H9 (cell line): Measurements from ENCODE around the gene NLRP4. TPM values are rescaled to one million over a fixed set of nuclear protein-coding genes. Genes with fewer than 3 reads are reported as not detected.

ENCODE experiments used
- DNase-seq: peaks from one replicate; pipeline ENCODE4 v3.0.0-alpha.2; 2017
- H2AFZ ChIP-seq: one replicate; pipeline ENCODE4 v1.6.1; 2013; ENCODE audit warnings: mild to moderate bottlenecking, low read length, control low read depth, moderate library complexity
- H2AK5ac ChIP-seq: 2 replicates; pipeline ENCODE4 v1.6.1; 2013; ENCODE audit warnings: low read length, control low read depth, mixed read lengths; ENCODE audit not compliant: insufficient read length
- H2BK120ac ChIP-seq: one replicate; pipeline ENCODE4 v1.6.1; 2013; ENCODE audit warnings: low read depth, mild to moderate bottlenecking, low read length, control low read depth, inconsistent platforms; ENCODE audit not compliant: poor library complexity, severe bottlenecking
- H2BK12ac ChIP-seq: 2 replicates; pipeline ENCODE4 v1.6.1; 2013; ENCODE audit warnings: low read length, control low read depth, mixed read lengths, low read depth; ENCODE audit not compliant: insufficient read length
- H2BK15ac ChIP-seq: 2 replicates; pipeline ENCODE4 v1.6.1; 2013; ENCODE audit warnings: low read depth, low read length, control low read depth
- H2BK20ac ChIP-seq: one replicate; pipeline ENCODE4 v1.6.1; 2013; ENCODE audit warnings: low read depth, mild to moderate bottlenecking, low read length, control low read depth, inconsistent platforms; ENCODE audit not compliant: poor library complexity, severe bottlenecking
- H2BK5ac ChIP-seq: 2 replicates; pipeline ENCODE4 v1.6.1; 2013; ENCODE audit warnings: low read length, control low read depth, mixed read lengths; ENCODE audit not compliant: insufficient read length
- H3K14ac ChIP-seq: 2 replicates; pipeline ENCODE4 v1.6.1; 2013; ENCODE audit warnings: low read length, control low read depth; ENCODE audit not compliant: insufficient read depth
- H3K18ac ChIP-seq: 2 replicates; pipeline ENCODE4 v1.6.1; 2013; ENCODE audit warnings: low read depth, mild to moderate bottlenecking, mixed read lengths, low read length, control low read depth; ENCODE audit not compliant: insufficient read length
- H3K23ac ChIP-seq: 2 replicates; pipeline ENCODE4 v1.6.1; 2013; ENCODE audit warnings: low read length, control low read depth, mixed read lengths, low read depth; ENCODE audit not compliant: insufficient read length
- H3K23me2 ChIP-seq: 2 replicates; pipeline ENCODE4 v1.6.1; 2013; ENCODE audit warnings: low read depth, mild to moderate bottlenecking, mixed read lengths, low read length, control low read depth; ENCODE audit not compliant: insufficient read length, poor library complexity, severe bottlenecking
- H3K27ac ChIP-seq: 2 replicates; pipeline ENCODE4 v1.5.1; 2013; ENCODE audit warnings: low read length, control low read depth, mixed read lengths, low read depth; ENCODE audit not compliant: insufficient read length
- H3K27me3 ChIP-seq: 2 replicates; pipeline ENCODE4 v1.6.1; 2013; ENCODE audit warnings: low read length, control low read depth, inconsistent platforms; ENCODE audit not compliant: insufficient read depth
- H3K4ac ChIP-seq: 2 replicates; pipeline ENCODE4 v1.6.1; 2013; ENCODE audit warnings: low read depth, mild to moderate bottlenecking, control low read depth, inconsistent platforms, low read length, moderate library complexity
- H3K4me1 ChIP-seq: 2 replicates; pipeline ENCODE4 v1.6.1; 2013; ENCODE audit warnings: low read length, control low read depth, inconsistent platforms; ENCODE audit not compliant: insufficient read depth
- H3K4me2 ChIP-seq: 2 replicates; pipeline ENCODE4 v1.6.1; 2013; ENCODE audit warnings: low read length, control low read depth, mixed read lengths; ENCODE audit not compliant: insufficient read length, insufficient read depth
- H3K56ac ChIP-seq: 2 replicates; pipeline ENCODE4 v1.6.1; 2013; ENCODE audit warnings: low read depth, mild to moderate bottlenecking, mixed read lengths, low read length, control low read depth; ENCODE audit not compliant: insufficient read length
- H3K79me1 ChIP-seq: 2 replicates; pipeline ENCODE4 v1.6.1; 2013; ENCODE audit warnings: low read depth, mild to moderate bottlenecking, moderate library complexity, low read length, control low read depth, inconsistent platforms; ENCODE audit not compliant: insufficient read depth, poor library complexity, severe bottlenecking
- H3K79me2 ChIP-seq: 2 replicates; pipeline ENCODE4 v1.6.1; 2013; ENCODE audit warnings: low read length, control low read depth, inconsistent platforms; ENCODE audit not compliant: insufficient read depth
- H3K9ac ChIP-seq: 2 replicates; pipeline ENCODE4 v1.6.1; 2013; ENCODE audit warnings: low read length, control low read depth, mixed read lengths; ENCODE audit not compliant: insufficient read length; ENCODE audit errors: extremely low read depth
- H3K9me3 ChIP-seq: one replicate; pipeline ENCODE4 v1.6.1; 2013; ENCODE audit warnings: low read depth, low read length, inconsistent platforms; ENCODE audit not compliant: control insufficient read depth
- H3T11ph ChIP-seq: one replicate; pipeline ENCODE4 v1.6.1; 2013; ENCODE audit warnings: mild to moderate bottlenecking, low read length, control low read depth, inconsistent platforms
- H4K20me1 ChIP-seq: one replicate; pipeline ENCODE4 v1.6.1; 2013; ENCODE audit not compliant: control insufficient read depth, insufficient read length, insufficient read depth
- H4K5ac ChIP-seq: 2 replicates; pipeline ENCODE4 v1.6.1; 2013; ENCODE audit warnings: low read depth, mild to moderate bottlenecking, mixed read lengths, low read length, control low read depth; ENCODE audit not compliant: insufficient read length
- H4K8ac ChIP-seq: replicated peaks from 2 replicates; pipeline ENCODE4 v1.6.1; 2013; ENCODE audit warnings: low read length, control low read depth, mixed read lengths, low read depth; ENCODE audit not compliant: insufficient read length
- H4K91ac ChIP-seq: 2 replicates; pipeline ENCODE4 v1.6.1; 2013; ENCODE audit warnings: low read depth, mild to moderate bottlenecking, moderate library complexity, mixed read lengths, low read length, control low read depth; ENCODE audit not compliant: insufficient read length
- H3K27ac Mint-ChIP-seq, 3 experiments: 2 replicates in 2 of 3; 3 replicates in 1 of 3; pipeline ENCODE4 v1.8.0; 2020 to 2021; ENCODE audit warnings: mixed read lengths in 3 of 3, mild to moderate bottlenecking in 1 of 3, moderate library complexity in 1 of 3
- H3K27me3 Mint-ChIP-seq: 2 replicates; pipeline ENCODE4 v1.8.0; 2021; ENCODE audit warnings: low read depth, mild to moderate bottlenecking, moderate library complexity, mixed read lengths
- H3K36me3 Mint-ChIP-seq, 3 experiments: 2 replicates in 2 of 3; 3 replicates in 1 of 3; pipeline ENCODE4 v1.8.0; 2020 to 2021; ENCODE audit warnings: low read depth in 3 of 3, mixed read lengths in 3 of 3; ENCODE audit not compliant: insufficient read depth in 1 of 3
- H3K4me1 Mint-ChIP-seq, 2 experiments: 2 replicates each; pipeline ENCODE4 v1.8.0; 2020; ENCODE audit warnings: mixed read lengths in 2 of 2
- H3K4me3 Mint-ChIP-seq, 2 experiments: 2 replicates in 1 of 2; 3 replicates in 1 of 2; pipeline ENCODE4 v1.8.0; 2020 to 2021; ENCODE audit warnings: mild to moderate bottlenecking in 2 of 2, mixed read lengths in 2 of 2, moderate library complexity in 1 of 2
- H3K9me3 Mint-ChIP-seq, 2 experiments: 2 replicates in 1 of 2; 3 replicates in 1 of 2; pipeline ENCODE4 v1.8.0; 2020; ENCODE audit warnings: mild to moderate bottlenecking in 2 of 2, mixed read lengths in 2 of 2, moderate library complexity in 1 of 2
- WGBS: extraction: QIAGEN DNeasy Blood & Tissue Kit; methylation state at CpG from one replicate; pipeline ENCODE4 v1.1.7; 2013; ENCODE audit warnings: missing lambda C conversion rate, low lambda C conversion rate, mixed read lengths; ENCODE audit not compliant: insufficient read length; ENCODE audit errors: extremely low coverage; 5-methylcytosine and 5-hydroxymethylcytosine counted together
- long read RNA-seq: library from polyadenylated mRNA; unstranded; transcript quantifications from one replicate; pipeline ENCODE4 v2.0.0, GENCODE V29; 2020
- total RNA-seq: library from RNA; stranded (reverse); gene quantifications from 2 replicates; pipeline ENCODE4 v1.2.1, GENCODE V29; 2021
- TF ChIP-seq, protein P1 (sequence below): fragments of 200-600 bp; sonication (generic); conservative IDR thresholded peaks from 3 replicates; pipeline ENCODE4 v1.8.0; 2021; ENCODE audit warnings: antibody characterized with exemption, mild to moderate bottlenecking

Gene NLRP4, protein sequence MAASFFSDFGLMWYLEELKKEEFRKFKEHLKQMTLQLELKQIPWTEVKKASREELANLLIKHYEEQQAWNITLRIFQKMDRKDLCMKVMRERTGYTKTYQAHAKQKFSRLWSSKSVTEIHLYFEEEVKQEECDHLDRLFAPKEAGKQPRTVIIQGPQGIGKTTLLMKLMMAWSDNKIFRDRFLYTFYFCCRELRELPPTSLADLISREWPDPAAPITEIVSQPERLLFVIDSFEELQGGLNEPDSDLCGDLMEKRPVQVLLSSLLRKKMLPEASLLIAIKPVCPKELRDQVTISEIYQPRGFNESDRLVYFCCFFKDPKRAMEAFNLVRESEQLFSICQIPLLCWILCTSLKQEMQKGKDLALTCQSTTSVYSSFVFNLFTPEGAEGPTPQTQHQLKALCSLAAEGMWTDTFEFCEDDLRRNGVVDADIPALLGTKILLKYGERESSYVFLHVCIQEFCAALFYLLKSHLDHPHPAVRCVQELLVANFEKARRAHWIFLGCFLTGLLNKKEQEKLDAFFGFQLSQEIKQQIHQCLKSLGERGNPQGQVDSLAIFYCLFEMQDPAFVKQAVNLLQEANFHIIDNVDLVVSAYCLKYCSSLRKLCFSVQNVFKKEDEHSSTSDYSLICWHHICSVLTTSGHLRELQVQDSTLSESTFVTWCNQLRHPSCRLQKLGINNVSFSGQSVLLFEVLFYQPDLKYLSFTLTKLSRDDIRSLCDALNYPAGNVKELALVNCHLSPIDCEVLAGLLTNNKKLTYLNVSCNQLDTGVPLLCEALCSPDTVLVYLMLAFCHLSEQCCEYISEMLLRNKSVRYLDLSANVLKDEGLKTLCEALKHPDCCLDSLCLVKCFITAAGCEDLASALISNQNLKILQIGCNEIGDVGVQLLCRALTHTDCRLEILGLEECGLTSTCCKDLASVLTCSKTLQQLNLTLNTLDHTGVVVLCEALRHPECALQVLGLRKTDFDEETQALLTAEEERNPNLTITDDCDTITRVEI
- total RNA-seq = not detected in 2 replicates
- long read RNA-seq = 0 reads

DNA sequence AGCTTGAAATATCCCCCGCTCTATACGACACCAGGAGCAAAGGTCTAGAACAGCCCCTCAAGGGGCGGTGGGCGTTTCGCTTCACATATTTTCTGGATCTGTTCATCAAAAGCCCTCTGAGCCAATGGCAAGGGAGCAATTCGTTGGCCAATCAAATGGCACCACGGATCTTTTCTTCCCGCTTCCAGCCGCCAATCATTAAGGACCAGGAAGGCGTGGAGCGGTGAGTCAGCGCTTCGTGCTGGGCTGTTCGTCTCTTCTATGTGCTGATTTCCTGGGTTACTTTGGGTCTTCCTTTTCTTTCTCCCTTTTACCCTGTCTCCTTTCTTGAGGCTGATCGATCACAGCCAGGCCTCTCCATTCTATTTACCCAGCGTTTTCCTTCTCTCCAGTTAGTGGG, at the start of gene NLRP4:
NLRP4 (plus strand) TSS at position 201 of the 400 bp plus-strand sequence. CDS start 15,541 bp downstream, outside the sequence.
- H2BK12ac ChIP-seq = no peak within 1 kb of the TSS
- no peaks in the 10 kb centered on the region for H3K79me2 ChIP-seq
- H4K91ac ChIP-seq = no peak within 1 kb of the TSS
- H3K4me1 ChIP-seq = no peaks in the 10 kb centered on the region
- Mint-ChIP-seq H3K4me1 (no peaks in the 10 kb centered on the region), H3K4me3 (no peak within 1 kb of the TSS), H3K36me3 (peaks cover 0 to 31% (median 14%) of the 10 kb centered on the region in 3 experiments; a peak in 5 of 7 replicates), H3K27me3 (0 out of 2 replicates have a peak, but pooled peaks cover 6% of the 10 kb centered on the region), H3K9me3 (peaks cover 87 to 93% of the 10 kb centered on the region in 2 experiments), H3K27ac (no peak within 1 kb of the TSS)
- no peaks in the 10 kb centered on the region for H4K20me1 ChIP-seq
- no peak within 1 kb of the TSS for H3K56ac ChIP-seq
- no peaks in the 10 kb centered on the region for H3K79me1 ChIP-seq
- no peaks in the 10 kb centered on the region for H3K23me2 ChIP-seq
- no peak within 1 kb of the TSS for H3K27ac ChIP-seq
- no peak within 1 kb of the TSS for H2BK20ac ChIP-seq
- no peak within 1 kb of the TSS for H2AFZ ChIP-seq
- H4K5ac ChIP-seq = no peak within 1 kb of the TSS
- no peak within 1 kb of the TSS for H4K8ac ChIP-seq
- DNase-seq = no peak
- no CpG with 5 or more reads among the region's 16 CpGs for WGBS
- no peak within 1 kb of the TSS for H3K4me2 ChIP-seq
- no peak within 1 kb of the TSS for H2BK15ac ChIP-seq
- no peak within 1 kb of the TSS for H2AK5ac ChIP-seq
- H3K27me3 ChIP-seq = no peaks in the 10 kb centered on the region
- no peak within 1 kb of the TSS for H2BK5ac ChIP-seq
- H3K9ac ChIP-seq = no peak within 1 kb of the TSS
- H2BK120ac ChIP-seq = no peak within 1 kb of the TSS
- TF ChIP-seq, protein P1, sequence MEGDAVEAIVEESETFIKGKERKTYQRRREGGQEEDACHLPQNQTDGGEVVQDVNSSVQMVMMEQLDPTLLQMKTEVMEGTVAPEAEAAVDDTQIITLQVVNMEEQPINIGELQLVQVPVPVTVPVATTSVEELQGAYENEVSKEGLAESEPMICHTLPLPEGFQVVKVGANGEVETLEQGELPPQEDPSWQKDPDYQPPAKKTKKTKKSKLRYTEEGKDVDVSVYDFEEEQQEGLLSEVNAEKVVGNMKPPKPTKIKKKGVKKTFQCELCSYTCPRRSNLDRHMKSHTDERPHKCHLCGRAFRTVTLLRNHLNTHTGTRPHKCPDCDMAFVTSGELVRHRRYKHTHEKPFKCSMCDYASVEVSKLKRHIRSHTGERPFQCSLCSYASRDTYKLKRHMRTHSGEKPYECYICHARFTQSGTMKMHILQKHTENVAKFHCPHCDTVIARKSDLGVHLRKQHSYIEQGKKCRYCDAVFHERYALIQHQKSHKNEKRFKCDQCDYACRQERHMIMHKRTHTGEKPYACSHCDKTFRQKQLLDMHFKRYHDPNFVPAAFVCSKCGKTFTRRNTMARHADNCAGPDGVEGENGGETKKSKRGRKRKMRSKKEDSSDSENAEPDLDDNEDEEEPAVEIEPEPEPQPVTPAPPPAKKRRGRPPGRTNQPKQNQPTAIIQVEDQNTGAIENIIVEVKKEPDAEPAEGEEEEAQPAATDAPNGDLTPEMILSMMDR = no peak
- H3K14ac ChIP-seq = no peak within 1 kb of the TSS
- H3K4ac ChIP-seq = no peak within 1 kb of the TSS
- no peak within 1 kb of the TSS for H3K18ac ChIP-seq
- H3K23ac ChIP-seq = no peak within 1 kb of the TSS
- H3T11ph ChIP-seq = no peak within 1 kb of the TSS
- H3K9me3 ChIP-seq = peaks cover 68% of the 10 kb centered on the region
